ENCODE measurements around the gene SUCO.

Gene SUCO

DNA sequence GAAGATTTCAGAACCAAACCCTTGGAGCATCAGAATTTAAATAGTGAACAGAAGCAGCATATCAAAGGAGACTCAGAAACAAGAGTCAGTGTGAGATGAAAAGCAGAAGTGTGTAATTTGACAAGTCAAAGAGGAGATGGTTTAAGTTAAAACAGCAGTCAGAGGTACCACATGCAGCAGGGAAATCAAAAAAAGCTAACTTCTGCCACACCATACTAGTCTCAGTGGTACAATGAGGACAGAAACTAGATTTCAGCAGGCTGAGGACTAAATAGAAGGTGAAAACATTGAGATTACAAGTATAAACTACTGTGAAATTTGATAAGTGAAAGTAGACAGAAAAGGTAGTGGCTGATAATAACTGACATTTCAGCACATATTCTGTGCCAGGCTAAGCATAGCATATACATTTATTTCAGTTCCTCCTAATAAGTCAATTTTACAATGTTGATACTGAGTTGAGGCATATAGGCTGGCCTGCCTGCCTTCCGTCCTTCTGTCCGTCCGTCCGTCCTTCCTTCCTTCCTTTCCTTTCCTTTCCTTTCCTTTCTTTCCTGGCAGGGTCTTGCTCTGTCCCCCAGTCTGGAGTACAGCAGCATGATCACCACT, 12.6 kb downstream of the SUCO start:
- Histone ChIP-seq H3K18ac (ENCODE audit: low read length) (no peak overlapping the region), H3K14ac (ENCODE audit: low read length) (no peak overlapping the region), H2BK15ac (ENCODE audit: low read length) (no peak overlapping the region), H2AFZ (ENCODE audit: low read length) (no peak overlapping the region), H2AK5ac (ENCODE audit: low read depth, low read length) (no peak overlapping the region), H3K4me2 (ENCODE audit: insufficient read depth, low read length, poor library complexity, severe bottlenecking) (no peak overlapping the region), H3K36me3 (replicated peaks in 1 of 2; ENCODE audit: control insufficient read depth in 2 of 2, insufficient read depth in 2 of 2, low read length in 2 of 2) (no peaks in the 10 kb centered on the region), H2BK5ac (ENCODE audit: low read length) (no peak overlapping the region), H4K8ac (ENCODE audit: low read depth, low read length) (no peak overlapping the region), H3K4me1 (ENCODE audit: control insufficient read depth in 2 of 2, insufficient read depth in 1 of 2, low read depth in 1 of 2, low read length in 2 of 2) (peaks cover 2 to 5% of the 10 kb centered on the region in 2 donors), H3K23ac (ENCODE audit: low read depth, low read length, poor library complexity) (no peak overlapping the region), H3K79me1 (ENCODE audit: low read depth, low read length) (peaks cover 6% of the 10 kb centered on the region), H2BK120ac (ENCODE audit: low read depth, low read length) (no peak overlapping the region), H4K91ac (ENCODE audit: low read depth, low read length, poor library complexity) (no peak overlapping the region), H3K4me3 (ENCODE audit: low read length in 2 of 2) (no peak overlapping the region), H3K27me3 (ENCODE audit: control insufficient read depth in 3 of 3, insufficient read depth in 3 of 3, low read depth in 1 of 3, low read length in 3 of 3) (no peaks in the 10 kb centered on the region), H3K4ac (ENCODE audit: low read length) (no peak overlapping the region), H3K9ac (ENCODE audit: low read depth, low read length, poor library complexity) (no peak overlapping the region), H3K9me3 (replicated peaks in 1 of 2; ENCODE audit: control insufficient read depth in 2 of 2, insufficient read depth in 1 of 2, low read depth in 1 of 2, low read length in 2 of 2) (peaks cover 0 to 2% of the 10 kb centered on the region in 2 donors), H2BK12ac (ENCODE audit: low read length) (no peak overlapping the region), H3K27ac (replicated peaks; ENCODE audit: low read length) (no peak overlapping the region)
- DNase-seq (ENCODE audit: low spot score), result no peak
- WGBS, 2 donors (ENCODE audit: extremely low coverage in 2 of 2, insufficient read length in 2 of 2, insufficient replicate concordance in 1 of 2), result no CpG with 5 or more reads among the region's 4 CpGs

DNA sequence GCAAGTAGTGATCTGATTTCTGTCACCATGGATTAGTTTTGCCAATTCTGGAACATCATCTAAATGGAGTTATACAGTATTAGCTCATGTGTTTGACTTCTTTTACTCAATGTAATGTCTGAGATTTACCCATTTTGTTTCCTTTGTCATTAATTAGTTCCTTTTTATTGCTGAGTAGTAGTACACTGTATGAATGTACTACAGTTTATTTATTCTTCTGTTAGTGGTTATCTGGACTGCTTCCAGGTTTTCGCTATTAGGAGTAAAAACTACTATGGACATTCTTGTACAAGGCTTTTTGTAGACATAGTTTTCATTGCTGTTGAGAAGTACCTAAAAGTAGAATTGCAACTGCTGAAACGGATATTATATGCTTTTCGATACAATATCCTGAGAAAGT, 14.1 kb downstream of the SUCO start:
- no peaks in the 10 kb centered on the region for H3K27me3 ChIP-seq (ENCODE audit: control insufficient read depth in 3 of 3, insufficient read depth in 3 of 3, low read depth in 1 of 3, low read length in 3 of 3)
- no peak overlapping the region for H4K8ac ChIP-seq (ENCODE audit: low read depth, low read length)
- no CpG with 5 or more reads among the region's 3 CpGs for WGBS, 2 donors (ENCODE audit: extremely low coverage in 2 of 2, insufficient read length in 2 of 2, insufficient replicate concordance in 1 of 2)
- H3K27ac ChIP-seq (replicated peaks; ENCODE audit: low read length), result no peak overlapping the region
- H2BK120ac ChIP-seq (ENCODE audit: low read depth, low read length), result no peak overlapping the region
- no peak for DNase-seq (ENCODE audit: low spot score)
- no peak overlapping the region for H3K4me2 ChIP-seq (ENCODE audit: insufficient read depth, low read length, poor library complexity, severe bottlenecking)
- H2AK5ac ChIP-seq (ENCODE audit: low read depth, low read length), result no peak overlapping the region
- no peak overlapping the region for H3K4ac ChIP-seq (ENCODE audit: low read length)
- H3K36me3 ChIP-seq (replicated peaks in 1 of 2; ENCODE audit: control insufficient read depth in 2 of 2, insufficient read depth in 2 of 2, low read length in 2 of 2), result no peaks in the 10 kb centered on the region
- H2BK12ac ChIP-seq (ENCODE audit: low read length), result no peak overlapping the region
- no peak overlapping the region for H3K9ac ChIP-seq (ENCODE audit: low read depth, low read length, poor library complexity)
- H3K4me3 ChIP-seq (ENCODE audit: low read length in 2 of 2), result no peak overlapping the region
- H2BK5ac ChIP-seq (ENCODE audit: low read length), result no peak overlapping the region
- H3K79me1 ChIP-seq (ENCODE audit: low read depth, low read length), result peaks cover 6% of the 10 kb centered on the region
- no peaks in the 10 kb centered on the region for H3K9me3 ChIP-seq (replicated peaks in 1 of 2; ENCODE audit: control insufficient read depth in 2 of 2, insufficient read depth in 1 of 2, low read depth in 1 of 2, low read length in 2 of 2)
- H2BK15ac ChIP-seq (ENCODE audit: low read length), result no peak overlapping the region
- no peak overlapping the region for H3K14ac ChIP-seq (ENCODE audit: low read length)
- H4K91ac ChIP-seq (ENCODE audit: low read depth, low read length, poor library complexity), result no peak overlapping the region
- H3K4me1 ChIP-seq (ENCODE audit: control insufficient read depth in 2 of 2, insufficient read depth in 1 of 2, low read depth in 1 of 2, low read length in 2 of 2), result peaks cover 2 to 4% of the 10 kb centered on the region in 2 donors
- H3K18ac ChIP-seq (ENCODE audit: low read length), result no peak overlapping the region
- no peak overlapping the region for H3K23ac ChIP-seq (ENCODE audit: low read depth, low read length, poor library complexity)
- no peak overlapping the region for H2AFZ ChIP-seq (ENCODE audit: low read length)

DNA sequence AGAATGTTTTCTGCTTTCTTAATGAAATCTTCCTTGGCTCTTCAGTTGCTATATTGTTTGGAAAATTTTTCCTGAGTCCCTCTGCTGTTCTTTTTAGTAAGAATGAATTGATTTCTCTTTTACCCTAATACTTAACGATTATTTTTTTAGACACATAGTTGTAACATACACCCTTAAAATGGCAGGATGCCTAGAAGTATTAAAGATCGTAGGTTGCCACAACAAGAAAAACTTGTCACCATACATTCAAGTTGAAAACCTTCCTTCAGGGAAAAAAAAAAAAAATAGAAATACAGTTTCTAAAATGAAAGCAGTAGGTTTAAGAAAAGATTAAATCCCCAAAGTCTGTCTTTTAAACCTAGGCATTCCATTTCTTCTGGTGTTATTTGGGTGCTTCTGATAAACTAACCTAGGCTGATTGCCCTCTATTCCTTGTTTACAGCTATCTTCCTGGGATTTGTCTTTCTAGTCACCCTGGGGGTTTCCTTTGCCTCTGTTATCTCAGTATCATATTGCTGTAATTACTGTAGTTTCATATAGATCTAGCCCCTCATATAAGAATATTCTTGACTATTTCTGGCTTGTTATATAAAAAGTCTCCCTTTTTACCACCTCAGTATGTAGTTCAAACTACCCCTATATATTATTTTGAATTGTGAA, 16.8 kb downstream of the SUCO start:
- Histone ChIP-seq H2BK12ac (ENCODE audit: low read length) (no peak overlapping the region), H3K79me1 (ENCODE audit: low read depth, low read length) (peaks cover 3% of the 10 kb centered on the region), H3K36me3 (replicated peaks in 1 of 2; ENCODE audit: control insufficient read depth in 2 of 2, insufficient read depth in 2 of 2, low read length in 2 of 2) (peaks cover 0 to 5% of the 10 kb centered on the region in 2 donors), H2BK120ac (ENCODE audit: low read depth, low read length) (no peak overlapping the region), H3K18ac (ENCODE audit: low read length) (no peak overlapping the region), H3K27me3 (ENCODE audit: control insufficient read depth in 3 of 3, insufficient read depth in 3 of 3, low read depth in 1 of 3, low read length in 3 of 3) (no peaks in the 10 kb centered on the region), H2AFZ (ENCODE audit: low read length) (no peak overlapping the region), H3K4ac (ENCODE audit: low read length) (no peak overlapping the region), H2BK15ac (ENCODE audit: low read length) (no peak overlapping the region), H3K27ac (replicated peaks; ENCODE audit: low read length) (no peak overlapping the region), H3K9me3 (replicated peaks in 1 of 2; ENCODE audit: control insufficient read depth in 2 of 2, insufficient read depth in 1 of 2, low read depth in 1 of 2, low read length in 2 of 2) (no peaks in the 10 kb centered on the region), H3K9ac (ENCODE audit: low read depth, low read length, poor library complexity) (no peak overlapping the region), H2AK5ac (ENCODE audit: low read depth, low read length) (no peak overlapping the region), H3K14ac (ENCODE audit: low read length) (no peak overlapping the region), H3K4me3 (ENCODE audit: low read length in 2 of 2) (no peak overlapping the region), H3K4me2 (ENCODE audit: insufficient read depth, low read length, poor library complexity, severe bottlenecking) (no peak overlapping the region), H4K8ac (ENCODE audit: low read depth, low read length) (no peak overlapping the region), H3K23ac (ENCODE audit: low read depth, low read length, poor library complexity) (no peak overlapping the region), H3K4me1 (ENCODE audit: control insufficient read depth in 2 of 2, insufficient read depth in 1 of 2, low read depth in 1 of 2, low read length in 2 of 2) (no peaks in the 10 kb centered on the region), H4K91ac (ENCODE audit: low read depth, low read length, poor library complexity) (no peak overlapping the region), H2BK5ac (ENCODE audit: low read length) (no peak overlapping the region)
- DNase-seq (ENCODE audit: low spot score), result no peak
- WGBS, 2 donors (ENCODE audit: extremely low coverage in 2 of 2, insufficient read length in 2 of 2, insufficient replicate concordance in 1 of 2), result no CpG with 5 or more reads among the region's 2 CpGs

DNA sequence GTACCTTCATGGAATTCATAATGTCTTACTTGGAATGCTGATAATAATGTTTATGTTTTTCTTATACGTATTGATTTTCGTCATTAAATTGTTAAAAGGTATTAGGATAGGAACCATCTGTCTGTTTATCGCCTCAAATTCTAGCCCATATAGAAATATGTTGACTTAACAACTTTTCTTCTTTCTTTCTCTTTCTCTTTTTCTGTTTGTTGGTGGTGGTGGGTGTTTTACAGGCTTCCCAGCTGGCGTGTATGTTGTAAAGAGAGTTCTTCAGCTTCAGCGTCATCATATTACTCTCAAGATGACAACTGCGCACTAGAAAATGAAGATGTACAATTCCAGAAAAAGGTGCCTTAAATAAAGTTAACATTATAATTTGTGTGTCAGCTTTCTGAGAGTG, 18.3 kb downstream of the SUCO start:
- no CpG with 5 or more reads among the region's 6 CpGs for WGBS, 2 donors (ENCODE audit: extremely low coverage in 2 of 2, insufficient read length in 2 of 2, insufficient replicate concordance in 1 of 2)
- H3K36me3 ChIP-seq (replicated peaks in 1 of 2; ENCODE audit: control insufficient read depth in 2 of 2, insufficient read depth in 2 of 2, low read length in 2 of 2), result peaks cover 0 to 19% of the 10 kb centered on the region in 2 donors
- H2BK5ac ChIP-seq (ENCODE audit: low read length), result no peak overlapping the region
- no peak overlapping the region for H2BK15ac ChIP-seq (ENCODE audit: low read length)
- no peaks in the 10 kb centered on the region for H3K27me3 ChIP-seq (ENCODE audit: control insufficient read depth in 3 of 3, insufficient read depth in 3 of 3, low read depth in 1 of 3, low read length in 3 of 3)
- H2BK12ac ChIP-seq (ENCODE audit: low read length), result no peak overlapping the region
- H2AK5ac ChIP-seq (ENCODE audit: low read depth, low read length), result no peak overlapping the region
- no peak overlapping the region for H3K4ac ChIP-seq (ENCODE audit: low read length)
- H3K14ac ChIP-seq (ENCODE audit: low read length), result no peak overlapping the region
- H2BK120ac ChIP-seq (ENCODE audit: low read depth, low read length), result no peak overlapping the region
- no peak overlapping the region for H3K9ac ChIP-seq (ENCODE audit: low read depth, low read length, poor library complexity)
- H3K23ac ChIP-seq (ENCODE audit: low read depth, low read length, poor library complexity), result no peak overlapping the region
- H3K4me2 ChIP-seq (ENCODE audit: insufficient read depth, low read length, poor library complexity, severe bottlenecking), result no peak overlapping the region
- no peak overlapping the region for H3K27ac ChIP-seq (replicated peaks; ENCODE audit: low read length)
- no peak overlapping the region for H2AFZ ChIP-seq (ENCODE audit: low read length)
- H3K18ac ChIP-seq (ENCODE audit: low read length), result no peak overlapping the region
- no peak for DNase-seq (ENCODE audit: low spot score)
- H3K9me3 ChIP-seq (replicated peaks in 1 of 2; ENCODE audit: control insufficient read depth in 2 of 2, insufficient read depth in 1 of 2, low read depth in 1 of 2, low read length in 2 of 2), result no peaks in the 10 kb centered on the region
- H4K8ac ChIP-seq (ENCODE audit: low read depth, low read length), result no peak overlapping the region
- no peaks in the 10 kb centered on the region for H3K79me1 ChIP-seq (ENCODE audit: low read depth, low read length)
- no peaks in the 10 kb centered on the region for H3K4me1 ChIP-seq (ENCODE audit: control insufficient read depth in 2 of 2, insufficient read depth in 1 of 2, low read depth in 1 of 2, low read length in 2 of 2)
- H4K91ac ChIP-seq (ENCODE audit: low read depth, low read length, poor library complexity), result no peak overlapping the region
- no peak overlapping the region for H3K4me3 ChIP-seq (ENCODE audit: low read length in 2 of 2)

Data from neuronal stem cell (in vitro differentiated cells).